DMS 273 (cell line): ENCODE results near the gene LMCD1.

Experiments
- DNase-seq: peaks from one replicate; lab custom pipeline; 2025; ENCODE audit not compliant: unreplicated experiment; lab: John Stamatoyannopoulos, UW

Gene LMCD1

DNA sequence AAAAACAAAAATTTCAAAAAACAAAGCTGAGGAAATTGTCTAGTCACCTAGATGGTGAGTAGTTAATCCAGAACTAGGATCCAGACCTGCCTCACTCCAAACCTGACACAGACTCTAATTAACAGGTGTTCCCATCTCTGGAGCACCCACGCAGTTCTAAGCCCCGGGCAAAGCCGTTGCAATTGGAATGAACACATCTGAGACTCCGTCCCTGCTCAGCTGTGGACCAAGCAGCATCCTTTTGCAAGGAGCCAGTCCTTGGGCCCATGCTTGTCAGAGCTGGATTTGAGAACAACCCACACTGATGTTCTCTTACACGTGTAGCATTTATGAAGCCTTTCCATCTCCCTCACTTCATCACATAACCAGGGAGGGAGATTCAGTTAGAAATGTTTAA is 54.8 kb downstream of the LMCD1 start:
- no peak for DNase-seq

DNA sequence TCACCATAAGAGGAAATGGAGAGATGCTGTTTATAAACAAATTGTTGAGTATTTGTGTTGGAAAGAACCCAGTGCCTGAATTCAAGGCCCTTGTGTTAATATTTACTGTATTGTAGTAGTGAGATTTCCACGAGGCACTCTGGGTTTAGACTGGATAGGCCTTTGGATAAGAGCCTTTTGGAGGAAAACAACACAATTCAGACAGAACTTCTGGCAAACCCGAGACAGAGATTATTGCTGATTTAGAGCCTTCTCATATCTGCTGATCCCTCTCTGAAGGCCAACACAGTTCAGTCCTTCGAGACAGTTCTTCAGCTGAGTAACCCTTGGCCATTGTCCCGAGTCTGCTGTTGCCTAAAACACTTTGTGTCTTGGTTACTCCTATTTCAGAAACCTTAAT is 55.7 kb downstream of the LMCD1 start:
- no peak for DNase-seq

DNA sequence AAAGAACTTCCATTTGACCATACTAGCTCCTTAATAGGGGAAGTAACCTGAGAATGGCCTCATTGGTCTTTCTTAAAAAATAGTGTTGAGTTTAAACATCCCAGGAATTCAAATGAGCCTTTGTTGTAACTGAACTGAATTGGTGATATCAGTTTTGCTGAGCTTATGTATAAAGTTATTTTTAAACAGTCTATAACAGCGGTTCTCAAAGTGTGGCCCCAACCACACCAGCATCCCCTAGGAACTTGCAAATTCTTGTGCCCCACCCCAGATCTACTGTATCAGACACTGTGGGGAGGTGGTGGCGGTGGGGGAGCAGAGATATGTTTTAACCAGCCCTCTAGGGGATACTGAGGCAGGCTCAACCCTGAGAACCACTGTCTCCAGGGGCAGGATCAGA is 57.0 kb downstream of the LMCD1 start:
- no peak for DNase-seq

DNA sequence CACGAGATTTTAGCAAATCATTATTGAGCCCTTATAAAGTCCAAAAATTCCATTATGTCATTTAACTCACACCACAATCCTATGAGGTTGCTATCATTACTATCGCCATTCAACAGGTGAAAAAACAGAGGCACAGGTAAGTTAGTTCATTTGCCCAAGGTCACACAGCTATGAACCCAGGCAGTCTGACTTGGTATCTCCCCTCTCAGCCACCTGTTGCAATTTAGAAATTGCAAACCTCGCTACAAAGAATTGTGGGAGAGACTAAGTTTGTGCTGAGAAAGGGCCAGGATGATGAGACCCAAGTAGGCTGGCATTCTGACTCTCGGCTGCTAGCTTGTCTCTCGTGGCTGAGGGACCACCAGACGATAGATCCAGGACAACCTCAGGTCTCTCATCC is 57.7 kb downstream of the LMCD1 start:
- DNase-seq, result no peak

DNA sequence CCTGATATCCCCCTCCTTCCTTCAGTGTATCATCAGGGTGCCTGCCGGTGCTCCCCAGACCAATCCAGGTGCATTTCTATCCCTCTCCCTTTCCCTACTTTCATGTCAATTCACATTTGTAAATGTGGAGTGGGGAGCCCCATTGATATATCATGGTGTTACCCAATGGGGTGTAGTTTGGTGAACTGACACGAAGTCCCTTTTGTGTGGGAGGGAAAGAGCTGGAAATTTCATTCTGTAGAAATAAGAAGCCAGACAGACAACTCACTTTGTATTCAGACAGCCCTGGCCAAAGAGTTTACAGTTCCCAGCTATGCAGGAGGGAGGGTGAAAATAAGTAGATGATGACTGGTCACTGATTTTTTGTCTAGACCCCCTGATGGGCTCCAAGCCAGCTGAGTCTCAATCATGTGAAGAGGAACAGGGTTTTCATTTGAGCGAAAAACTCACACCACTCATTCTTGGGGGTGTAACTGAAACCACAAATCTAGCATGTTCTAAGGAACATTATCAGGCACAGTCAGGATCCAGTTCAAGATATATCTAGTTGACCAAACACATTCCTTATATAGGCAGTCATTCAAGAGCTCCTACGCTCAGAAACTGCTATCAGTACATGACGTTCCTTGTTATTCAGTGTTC is 58.9 kb downstream of the LMCD1 start:
- DNase-seq, result no peak

DNA sequence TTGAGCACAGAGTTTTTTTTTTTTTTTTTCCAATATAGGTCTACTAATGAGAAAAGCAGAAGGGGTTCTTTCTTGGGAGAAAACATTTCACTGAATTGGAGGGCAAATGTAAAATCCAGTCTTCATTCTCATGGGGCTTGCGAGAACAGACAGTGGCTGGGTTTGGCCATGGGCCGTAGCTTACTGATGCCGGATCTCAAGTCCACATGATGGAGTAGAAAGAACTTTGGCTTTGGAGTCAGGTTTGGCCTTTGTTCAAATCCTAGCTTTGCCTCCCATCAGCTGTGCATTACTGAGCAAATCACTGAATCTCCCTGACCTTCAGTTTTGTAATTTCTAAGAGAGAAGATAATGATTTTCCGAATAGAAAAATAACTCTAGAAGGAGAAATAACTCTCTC is 59.7 kb downstream of the LMCD1 start:
- DNase-seq, result no peak

DNA sequence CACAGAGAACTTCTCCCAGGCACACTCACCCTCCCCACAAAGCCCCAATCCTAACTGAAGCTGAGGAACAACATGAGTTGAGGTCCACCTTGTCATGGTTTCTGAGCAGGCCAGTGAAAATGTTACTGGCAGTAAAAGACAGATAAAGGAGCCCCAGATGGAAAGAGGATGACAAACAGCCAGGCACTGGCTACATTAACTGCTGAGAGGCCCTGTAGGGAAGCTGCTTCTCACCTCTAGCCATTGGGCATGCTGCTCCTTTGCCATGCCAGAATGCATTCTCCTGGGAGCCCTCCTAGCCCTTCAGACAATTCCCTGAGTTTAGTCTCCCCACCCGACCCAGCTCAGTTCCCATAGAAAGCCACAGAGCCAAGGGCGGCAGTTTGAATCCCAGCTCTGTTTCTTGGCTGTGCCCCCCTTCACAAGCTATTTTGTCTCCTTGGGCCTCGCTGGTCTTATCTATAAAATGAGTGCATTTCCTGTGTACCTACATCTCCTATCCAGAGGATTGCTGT is 60.5 kb downstream of the LMCD1 start:
- no peak for DNase-seq

DNA sequence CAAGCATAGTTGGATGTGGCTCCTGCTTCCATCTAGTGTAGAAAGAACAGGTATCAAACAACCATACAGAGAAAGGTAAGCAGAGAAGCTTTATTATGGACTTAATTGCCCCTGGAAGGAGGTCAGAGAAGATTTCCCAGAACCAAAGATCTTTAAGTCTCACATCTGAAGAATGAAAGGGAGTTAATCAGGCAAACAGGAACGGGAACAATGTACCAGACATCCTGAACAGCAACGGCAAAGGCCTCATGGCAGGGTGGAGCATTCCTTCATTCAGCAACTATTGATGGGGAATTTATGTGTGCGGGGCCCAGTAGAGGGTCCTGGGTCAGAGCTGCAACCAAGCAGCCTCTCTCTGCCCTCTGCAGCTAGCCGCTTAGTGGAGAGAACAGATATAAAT is 61.5 kb downstream of the LMCD1 start:
- DNase-seq, result no peak

DNA sequence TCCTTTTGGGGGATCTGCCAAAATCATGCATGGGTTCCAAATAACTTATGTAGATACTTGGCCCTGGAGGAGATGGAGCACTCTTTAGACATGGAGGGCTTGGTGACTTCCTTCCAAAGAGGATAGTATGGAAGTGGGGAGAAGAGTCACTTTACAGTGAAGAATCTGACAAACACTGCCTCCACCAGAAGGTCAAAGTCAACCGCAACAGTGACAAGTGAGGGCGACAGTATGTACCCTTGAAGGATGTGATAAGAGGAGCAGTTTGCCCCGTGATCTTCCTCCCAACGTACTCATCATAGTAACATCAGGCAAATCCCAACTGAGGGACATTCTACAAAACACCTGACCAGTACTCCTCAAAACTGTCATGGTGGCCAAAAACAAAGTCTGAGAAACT is 62.0 kb downstream of the LMCD1 start:
- DNase-seq, result no peak

DNA sequence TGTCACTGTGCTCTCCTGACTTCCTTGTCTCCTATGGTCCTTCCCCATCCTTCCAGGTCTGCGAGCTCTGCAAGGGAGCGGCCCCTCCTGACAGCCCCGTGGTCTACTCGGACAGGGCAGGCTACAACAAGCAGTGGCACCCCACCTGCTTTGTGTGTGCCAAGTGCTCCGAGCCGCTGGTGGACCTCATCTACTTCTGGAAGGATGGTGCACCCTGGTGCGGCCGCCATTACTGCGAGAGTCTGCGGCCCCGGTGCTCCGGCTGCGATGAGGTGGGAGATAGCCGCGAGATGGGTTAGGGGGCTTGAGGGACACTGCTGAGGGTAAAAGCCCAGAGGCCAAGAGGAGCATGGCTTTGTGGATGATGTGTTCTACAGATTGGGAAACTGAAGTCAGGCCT is 63.8 kb downstream of the LMCD1 start:
- DNase-seq, result no peak

DNA sequence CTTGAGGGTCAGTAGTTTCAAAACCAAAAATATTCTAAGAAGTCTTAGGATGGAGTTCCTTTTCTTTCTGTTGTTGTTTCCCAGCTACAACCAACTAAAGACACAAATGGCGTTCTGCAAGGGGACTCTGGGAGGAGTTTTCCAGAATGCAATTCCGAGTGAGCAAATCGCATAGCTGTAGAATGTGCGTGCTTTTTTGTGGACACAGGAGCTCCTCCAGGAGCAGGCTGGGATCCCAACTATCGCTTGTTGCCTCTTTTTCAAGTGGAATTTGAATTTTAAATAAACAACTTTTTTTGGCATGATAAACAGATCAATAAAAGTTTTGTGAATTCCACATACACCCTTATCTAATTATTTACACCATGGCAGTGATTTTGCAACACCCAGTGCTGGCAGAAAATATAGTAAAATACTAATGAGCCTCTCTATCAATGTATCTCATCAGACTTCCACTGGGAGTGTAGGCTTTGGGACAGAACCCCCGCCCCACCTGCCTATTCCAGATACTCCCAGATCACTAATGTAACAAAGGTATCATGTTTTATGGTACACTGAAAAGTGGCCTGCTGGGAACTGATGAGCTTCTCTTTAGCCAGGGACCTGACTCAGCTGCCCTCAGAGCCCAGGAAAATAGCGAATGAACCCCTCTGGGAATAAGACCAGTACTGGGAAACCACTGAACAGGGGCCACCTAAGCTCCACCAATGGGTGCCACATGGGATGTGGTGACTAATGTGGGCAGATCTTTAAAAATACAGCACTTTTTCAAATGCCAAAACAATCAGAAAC is 66.4 kb downstream of the LMCD1 start:
- no peak for DNase-seq

DNA sequence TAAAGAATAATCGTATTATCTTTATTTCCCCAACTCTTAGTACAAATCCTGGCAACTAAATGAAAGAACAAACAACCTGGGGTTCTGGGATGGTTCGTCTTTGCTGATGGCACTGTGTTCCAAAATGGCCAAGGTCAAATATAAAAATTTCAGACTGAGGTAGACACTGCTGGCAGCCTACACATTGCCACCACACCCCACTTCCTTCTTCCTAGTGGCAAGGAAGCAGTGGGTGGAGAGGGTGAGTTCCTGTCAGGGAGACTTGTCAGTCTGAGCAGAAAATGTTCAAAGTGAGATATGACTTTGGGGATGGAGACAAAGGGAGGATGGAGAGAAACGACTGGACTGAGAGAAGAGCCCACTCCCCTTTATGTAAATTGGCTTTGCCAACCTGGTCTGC is 69.6 kb downstream of the LMCD1 start:
- no peak for DNase-seq

DNA sequence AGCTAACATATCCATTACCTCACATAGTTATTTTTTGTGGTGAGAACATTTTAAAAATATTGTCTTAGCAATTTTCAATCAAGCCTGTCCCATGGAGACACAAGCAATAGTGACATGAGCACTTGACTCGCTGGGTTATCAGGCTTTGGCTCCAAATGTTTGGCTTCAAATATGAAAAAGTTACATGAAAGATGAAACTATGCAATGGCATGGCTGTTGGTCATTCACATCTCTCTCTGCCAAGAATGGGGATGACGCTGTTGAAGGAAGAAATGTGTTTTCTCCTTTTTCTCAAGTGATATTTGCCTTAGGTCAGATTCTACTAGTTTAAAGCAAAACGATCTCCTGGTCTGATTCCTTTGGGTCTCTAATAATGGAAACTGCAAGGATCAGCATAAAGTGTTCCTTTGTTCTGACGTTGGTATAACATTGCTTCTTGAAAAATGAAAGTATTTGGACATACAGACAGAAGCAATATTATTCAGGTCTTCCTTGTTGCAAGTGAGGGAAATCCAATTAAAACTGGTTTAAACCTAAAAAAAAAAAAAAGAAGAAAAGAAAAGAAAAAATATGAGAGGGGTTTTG is 71.8 kb downstream of the LMCD1 start:
- DNase-seq, result no peak

DNA sequence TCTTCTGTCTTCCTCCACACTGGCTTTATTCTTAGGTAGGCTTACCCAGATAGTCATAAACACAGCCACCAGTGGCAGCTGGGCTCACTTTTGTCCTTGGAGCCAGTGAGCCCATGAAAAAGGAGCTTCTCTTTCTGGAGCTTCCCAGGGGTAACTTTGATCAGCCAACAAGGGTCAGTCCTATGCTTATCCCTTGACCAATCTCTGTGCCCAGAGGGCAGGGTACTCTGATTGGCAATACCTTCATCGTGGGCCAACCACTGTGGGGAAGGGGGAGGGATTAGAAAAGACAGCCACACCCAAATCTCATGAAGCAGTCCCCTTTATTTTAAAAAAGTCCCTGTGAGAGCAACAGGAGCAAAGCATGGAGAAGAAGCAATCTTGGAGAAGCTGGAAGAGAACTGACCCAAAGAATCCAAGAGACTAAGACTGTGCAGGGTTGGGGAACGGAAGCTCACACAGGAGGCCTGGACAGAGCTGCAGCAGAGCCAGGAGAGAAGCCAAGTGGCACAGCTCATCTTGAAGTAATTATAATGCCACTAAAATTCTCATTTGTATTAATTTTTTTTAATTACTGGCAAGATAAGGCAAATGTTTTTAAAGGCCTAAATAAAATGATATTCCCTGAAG is 72.5 kb downstream of the LMCD1 start:
- DNase-seq, result no peak

DNA sequence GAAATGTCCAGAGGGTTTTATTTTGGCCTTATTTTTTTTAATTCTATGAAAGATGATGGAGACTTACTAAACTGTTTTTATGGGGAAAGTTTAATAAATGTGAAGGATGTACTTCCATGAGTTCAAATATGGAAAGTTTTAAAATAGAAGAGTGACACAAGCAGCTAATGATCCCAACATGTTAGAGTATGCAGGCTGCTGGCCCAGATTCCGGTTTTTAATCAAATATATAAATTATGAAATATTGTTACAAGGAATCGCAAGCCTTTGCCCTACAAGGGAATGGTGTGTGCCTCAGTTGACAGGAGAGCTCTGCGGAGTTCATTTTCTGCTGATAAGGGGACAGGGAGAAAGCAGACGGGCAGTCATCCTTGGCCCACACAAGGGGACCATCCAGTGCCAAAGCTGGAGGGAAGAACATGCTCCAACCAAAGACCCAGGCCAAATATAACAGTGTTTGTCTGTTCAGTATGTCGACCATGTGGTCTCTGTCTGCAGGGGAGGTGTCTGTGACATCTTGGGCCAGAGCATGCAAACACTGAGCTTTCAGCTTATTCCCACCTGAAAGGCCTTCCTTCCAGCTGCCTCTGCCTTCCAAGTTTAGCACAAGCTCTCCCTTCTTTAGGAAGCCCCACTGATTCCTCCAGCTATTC is 73.2 kb downstream of the LMCD1 start:
- no peak for DNase-seq

DNA sequence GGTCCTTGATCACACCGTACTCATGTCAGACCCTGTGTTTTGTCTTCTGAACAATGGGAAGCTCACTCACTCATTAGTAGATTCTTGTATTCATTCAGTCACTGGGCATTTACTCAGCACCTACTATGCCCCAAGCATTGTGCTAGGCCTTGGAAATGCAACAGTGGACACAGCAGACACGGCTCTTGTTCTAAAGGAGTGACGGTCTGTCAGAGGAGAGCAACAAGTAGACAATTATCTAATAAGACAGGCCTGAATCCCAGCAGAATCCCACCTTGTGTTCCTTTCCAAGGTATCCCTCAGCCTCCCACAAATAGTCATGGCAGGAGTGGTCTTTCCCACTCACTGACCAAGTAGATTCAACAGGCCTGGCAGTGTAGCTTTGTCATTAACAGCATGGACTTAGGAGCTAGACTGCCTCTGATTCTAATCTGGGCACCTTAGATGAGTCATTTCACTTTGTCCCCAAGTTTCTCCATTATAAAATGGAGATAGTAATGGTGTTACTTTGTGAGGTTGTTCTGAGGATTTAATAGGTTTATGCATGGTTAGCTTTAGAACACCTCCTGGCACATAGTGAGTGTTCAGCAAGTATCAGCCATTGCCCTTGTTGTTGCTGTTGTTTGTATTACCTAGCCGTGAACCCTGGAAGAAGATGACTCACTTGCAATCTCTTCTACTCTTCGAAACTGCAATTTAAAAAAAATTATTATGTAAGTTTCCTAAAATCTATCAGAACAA is 73.9 kb downstream of the LMCD1 start:
- DNase-seq, result no peak

DNA sequence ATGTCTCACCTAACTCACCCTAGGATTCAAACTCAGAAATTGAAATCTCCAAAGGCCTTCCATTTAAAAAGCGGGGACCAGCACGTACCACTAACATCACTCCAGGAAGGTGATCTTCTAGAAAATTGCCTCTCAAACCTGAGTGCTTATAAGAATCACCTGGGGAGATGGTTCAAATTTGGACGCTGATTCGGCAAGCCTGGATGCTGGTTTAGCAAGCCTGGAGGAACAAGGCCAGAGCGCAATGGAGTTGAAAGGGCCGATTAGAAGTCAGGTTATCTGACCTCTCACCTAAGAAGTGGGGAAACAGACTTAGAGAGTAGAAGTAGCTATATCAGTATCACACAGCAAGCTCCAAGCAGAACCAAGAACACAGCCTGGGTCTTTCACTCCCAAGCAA is 74.8 kb downstream of the LMCD1 start:
- no peak for DNase-seq

DNA sequence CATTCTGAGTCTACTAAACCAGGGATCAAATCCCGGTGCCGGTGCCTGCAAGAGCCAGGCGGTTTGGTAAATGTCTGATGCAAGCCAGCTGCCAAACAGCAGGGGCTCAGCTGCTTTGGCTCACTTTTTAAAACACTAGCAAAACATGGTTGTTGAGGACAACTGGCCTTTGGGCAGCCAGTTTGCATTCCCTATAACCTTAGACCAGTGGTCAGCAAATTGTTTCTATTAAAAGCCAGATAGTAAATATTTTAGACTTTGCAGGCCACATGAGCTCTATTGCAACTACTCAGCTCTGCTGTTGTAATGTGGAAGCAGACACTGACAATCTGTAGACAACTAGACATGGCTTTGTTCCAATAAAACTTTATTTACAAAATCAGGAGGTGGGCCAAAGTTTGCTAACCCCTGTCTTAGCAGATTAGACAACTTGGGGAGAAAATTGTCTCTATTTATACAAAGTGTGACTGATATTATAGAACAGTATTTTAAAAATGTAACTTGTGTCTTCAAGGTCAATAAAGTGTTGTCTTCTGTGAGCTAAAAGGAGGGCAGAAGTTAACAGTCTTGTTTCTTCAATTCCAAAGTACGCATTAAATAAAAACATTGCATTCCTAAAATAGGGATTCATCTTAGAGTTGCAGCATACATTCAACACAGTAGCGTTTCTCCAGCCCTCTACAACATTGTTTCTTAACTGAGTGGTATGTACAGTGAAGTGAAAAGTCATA is 75.4 kb downstream of the LMCD1 start:
- DNase-seq, result no peak

DNA sequence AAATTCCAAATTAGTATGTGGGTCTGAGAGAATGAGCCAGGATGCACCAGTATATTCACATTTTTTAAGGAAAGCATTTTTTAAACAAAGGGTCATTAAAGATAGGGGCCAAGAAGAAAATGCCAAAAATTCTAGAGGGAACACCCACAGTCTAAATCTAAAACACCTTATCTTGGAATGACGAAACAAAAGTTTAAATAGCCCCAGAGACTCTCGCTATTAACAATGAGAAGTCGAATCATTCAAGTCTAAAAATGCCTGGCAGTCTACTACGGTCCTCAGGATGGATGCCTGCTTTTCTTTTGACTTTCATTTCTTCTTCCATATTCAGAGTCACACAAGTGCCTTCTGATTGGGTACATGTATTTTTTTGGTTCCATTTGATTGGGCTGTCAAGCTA is 76.7 kb downstream of the LMCD1 start:
- no peak for DNase-seq

DNA sequence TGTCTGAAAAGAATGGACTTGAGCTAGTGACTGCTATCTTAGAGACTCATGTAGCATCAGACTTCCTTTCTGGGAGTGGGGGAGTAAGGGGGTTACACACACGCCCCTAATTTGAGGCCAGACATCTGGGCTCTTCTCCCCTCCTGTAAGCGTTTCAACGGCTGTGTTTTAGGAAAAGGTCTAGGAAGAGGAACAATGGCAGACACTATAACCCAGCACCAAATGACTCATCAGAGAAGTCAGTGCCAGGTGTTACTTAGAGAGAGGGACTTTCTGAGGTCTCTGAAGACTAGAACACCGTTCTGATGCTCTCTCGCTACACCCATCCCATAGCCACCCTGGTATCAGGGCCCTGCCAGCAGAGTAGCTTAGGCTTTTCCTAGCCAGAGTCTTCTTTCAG is 77.5 kb downstream of the LMCD1 start:
- DNase-seq, result no peak
